H1 (cell line): ENCODE measurements around the gene ZNF318. TPM values are rescaled to one million over a fixed set of nuclear protein-coding genes. Genes with fewer than 3 reads are reported as not detected.

ENCODE experiments used
- CTCF ChIA-PET: fragments of 300-600 bp; sonication (Branson Sonifier 250); formaldehyde crosslinking; loops from one replicate; lab custom pipeline; 2021; ENCODE audit not compliant: partially characterized antibody; lab: Charles Lee
- POLR2A ChIA-PET: fragments of 300-600 bp; sonication (Branson Sonifier 250); formaldehyde crosslinking; loops from one replicate; lab custom pipeline; 2021; ENCODE audit warnings: inconsistent platforms; ENCODE audit not compliant: partially characterized antibody; lab: Charles Lee
- DNase-seq, 2 experiments: peaks; one replicate each; pipeline versions ENCODE4 v3.0.0 to v3.0.0-alpha.2; 2010 to 2022; ENCODE audit warnings: low spot score in 2 of 2, low read depth in 1 of 2, mixed read lengths in 1 of 2
- FAIRE-seq: peaks from 2 replicates; lab custom pipeline; 2011; peaks lifted over from hg19 to GRCh38; lab: Jason Lieb, UNC
- H2AFZ ChIP-seq: 2 replicates; pipeline ENCODE4 v1.8.1; 2012; ENCODE audit warnings: low read length, inconsistent platforms
- H2AK5ac ChIP-seq: 2 replicates; pipeline ENCODE4 v1.6.1; 2013; ENCODE audit warnings: low read depth, low read length
- H2BK120ac ChIP-seq: replicated peaks from 2 replicates; pipeline ENCODE3; 2013; ENCODE audit warnings: low read depth, low read length, inconsistent platforms
- H2BK12ac ChIP-seq: 2 replicates; pipeline ENCODE4 v1.6.1; 2013; ENCODE audit warnings: low read depth, low read length
- H2BK15ac ChIP-seq: 2 replicates; pipeline ENCODE4 v1.6.1; 2013; ENCODE audit warnings: low read length
- H2BK20ac ChIP-seq: 2 replicates; pipeline ENCODE4 v1.6.1; 2013; ENCODE audit warnings: low read length
- H2BK5ac ChIP-seq: 2 replicates; pipeline ENCODE4 v1.6.1; 2013; ENCODE audit warnings: low read depth, low read length
- H3K14ac ChIP-seq: 2 replicates; pipeline ENCODE4 v1.6.1; 2013; ENCODE audit warnings: inconsistent platforms; ENCODE audit not compliant: insufficient read length
- H3K18ac ChIP-seq: 2 replicates; pipeline ENCODE4 v1.6.1; 2013; ENCODE audit warnings: low read length; ENCODE audit errors: extremely low read depth
- H3K23ac ChIP-seq: 2 replicates; pipeline ENCODE4 v1.6.1; 2013; ENCODE audit warnings: inconsistent platforms; ENCODE audit not compliant: insufficient read length
- H3K23me2 ChIP-seq: 2 replicates; pipeline ENCODE4 v1.6.1; 2013; ENCODE audit warnings: low read depth, low read length
- H3K27ac ChIP-seq: 2 replicates; pipeline ENCODE4 v1.6.1; 2011; ENCODE audit warnings: low read depth, low read length, inconsistent platforms
- H3K27me3 ChIP-seq, 4 experiments: replicated peaks in 1 of 4; 1 replicate in 1 of 4; 2 replicates in 3 of 4; pipeline versions ENCODE4 v1.6.1 to v1.8.1; 2011 to 2013; ENCODE audit warnings: low read length in 3 of 4, mild to moderate bottlenecking in 3 of 4, inconsistent platforms in 2 of 4, mixed read lengths in 2 of 4, moderate library complexity in 1 of 4; ENCODE audit not compliant: control insufficient read depth in 3 of 4, insufficient read depth in 3 of 4; ENCODE audit errors: extremely low read depth in 1 of 4
- H3K36me3 ChIP-seq, 4 experiments: 2 replicates each; pipeline versions ENCODE4 v1.6.1 to v1.8.1; 2011 to 2013; ENCODE audit warnings: mild to moderate bottlenecking in 4 of 4, low read length in 3 of 4, moderate library complexity in 2 of 4, control low read depth in 1 of 4, inconsistent platforms in 1 of 4; ENCODE audit not compliant: insufficient read depth in 4 of 4, control insufficient read depth in 2 of 4
- H3K4ac ChIP-seq: replicated peaks from 2 replicates; pipeline ENCODE3; 2013; ENCODE audit warnings: low read length, low read depth, mixed read lengths, inconsistent platforms; ENCODE audit not compliant: insufficient read length
- H3K4me1 ChIP-seq, 4 experiments: replicated peaks in 1 of 4; 1 replicate in 1 of 4; 2 replicates in 3 of 4; pipeline versions ENCODE4 v1.6.1 to v1.8.1; 2011 to 2013; ENCODE audit warnings: low read length in 3 of 4, inconsistent platforms in 2 of 4, mixed read lengths in 1 of 4; ENCODE audit not compliant: insufficient read depth in 4 of 4, control insufficient read depth in 3 of 4
- H3K4me2 ChIP-seq, 2 experiments: 2 replicates each; pipeline versions ENCODE4 v1.6.1 to v1.8.1; 2011 to 2013; ENCODE audit warnings: low read depth in 2 of 2, low read length in 2 of 2, control low read depth in 1 of 2, inconsistent platforms in 1 of 2, mild to moderate bottlenecking in 1 of 2; ENCODE audit not compliant: insufficient read depth in 1 of 2
- H3K4me3 ChIP-seq, 4 experiments: fragments of 200-600, 300-600 bp in 1 of 4; sonication (generic), shearing (Covaris generic), sonication (Bioruptor Twin) in 1 of 4; 2 replicates each; pipeline versions ENCODE4 v1.5.1 to v1.8.1; 2011 to 2016; ENCODE audit warnings: low read length in 4 of 4, low read depth in 3 of 4, control low read depth in 2 of 4, inconsistent platforms in 2 of 4, mild to moderate bottlenecking in 2 of 4, mixed read lengths in 1 of 4, moderate library complexity in 1 of 4; ENCODE audit not compliant: insufficient read depth in 2 of 4; ENCODE audit errors: extremely low read depth in 1 of 4
- H3K56ac ChIP-seq: replicated peaks from 2 replicates; pipeline ENCODE3; 2013; ENCODE audit warnings: low read depth, mild to moderate bottlenecking, mixed read lengths, low read length, inconsistent platforms; ENCODE audit not compliant: insufficient read length
- H3K79me1 ChIP-seq: 2 replicates; pipeline ENCODE4 v1.6.1; 2013; ENCODE audit warnings: low read depth, low read length, control low read depth
- H3K79me2 ChIP-seq, 2 experiments: 2 replicates each; pipeline versions ENCODE4 v1.6.1 to v1.8.1; 2012 to 2013; ENCODE audit warnings: low read length in 2 of 2, mild to moderate bottlenecking in 2 of 2, inconsistent platforms in 1 of 2; ENCODE audit not compliant: insufficient read depth in 2 of 2, control insufficient read depth in 1 of 2
- H3K9ac ChIP-seq, 4 experiments: replicated peaks in 1 of 4; 1 replicate in 1 of 4; 2 replicates in 3 of 4; pipeline versions ENCODE4 v1.6.1 to v1.8.1; 2011 to 2013; ENCODE audit warnings: low read depth in 3 of 4, low read length in 3 of 4, control low read depth in 2 of 4, mild to moderate bottlenecking in 2 of 4, moderate library complexity in 2 of 4, inconsistent platforms in 1 of 4; ENCODE audit errors: extremely low read depth in 1 of 4
- H3K9me3 ChIP-seq, 2 experiments: 2 replicates each; pipeline versions ENCODE4 v1.6.1 to v1.8.1; 2012 to 2013; ENCODE audit warnings: mild to moderate bottlenecking in 2 of 2, moderate library complexity in 2 of 2, control low read depth in 1 of 2, inconsistent platforms in 1 of 2, low read depth in 1 of 2, low read length in 1 of 2, mixed read lengths in 1 of 2; ENCODE audit not compliant: insufficient read depth in 2 of 2
- H4K20me1 ChIP-seq, 2 experiments: replicated peaks in 1 of 2; 2 replicates each; pipeline versions ENCODE3 to v1.8.1; 2011 to 2013; ENCODE audit warnings: inconsistent platforms in 2 of 2, low read length in 2 of 2, mild to moderate bottlenecking in 1 of 2; ENCODE audit not compliant: insufficient read depth in 2 of 2, control insufficient read depth in 1 of 2
- H4K5ac ChIP-seq: 2 replicates; pipeline ENCODE4 v1.6.1; 2013; ENCODE audit warnings: low read length, low read depth, mixed read lengths, inconsistent platforms; ENCODE audit not compliant: insufficient read length
- H4K8ac ChIP-seq: 2 replicates; pipeline ENCODE4 v1.8.0; 2013; ENCODE audit warnings: mild to moderate bottlenecking, moderate library complexity, low read length, inconsistent platforms; ENCODE audit not compliant: insufficient read depth; ENCODE audit errors: extremely low read depth
- H4K91ac ChIP-seq: replicated peaks from 2 replicates; pipeline ENCODE3; 2013; ENCODE audit warnings: low read length, mixed read lengths, inconsistent platforms; ENCODE audit not compliant: insufficient read length
- EP300 ChIP-seq, 2 experiments: IDR thresholded peaks; 1 replicate in 1 of 2; 2 replicates in 1 of 2; pipeline ENCODE4 v1.6.1; 2011 to 2012; ENCODE audit warnings: low read depth in 2 of 2, low read length in 2 of 2, mild to moderate bottlenecking in 2 of 2, borderline replicate concordance in 1 of 2, inconsistent platforms in 1 of 2, moderate library complexity in 1 of 2
- YY1 ChIP-seq: IDR thresholded peaks from 2 replicates; pipeline ENCODE4 v1.6.1; 2011; ENCODE audit warnings: low read depth, mild to moderate bottlenecking, low read length
- WGBS, 2 experiments: shearing (Covaris generic) in 1 of 2; methylation state at CpG; one replicate each; pipeline versions ENCODE4 v1.1.6 to v1.1.7; 2013 to 2015; ENCODE audit warnings: low lambda C conversion rate in 2 of 2, mixed read lengths in 2 of 2, inconsistent platforms in 1 of 2, low coverage in 1 of 2, missing lambda C conversion rate in 1 of 2; ENCODE audit not compliant: insufficient replicate concordance in 2 of 2, insufficient coverage in 1 of 2, insufficient read length in 1 of 2; ENCODE audit errors: extremely low coverage in 1 of 2, missing lambda C conversion rate in 1 of 2; 5-methylcytosine and 5-hydroxymethylcytosine counted together
- polyA plus RNA-seq, 7 experiments: library from polyadenylated mRNA; depleted of rRNA in 3 of 7; stranded (reverse) in 5 of 7; unstranded in 2 of 7; fragments of >200 nt in 5 of 7; fragments of 200-250 nt in 2 of 7; gene quantifications; 1 replicate in 5 of 7; 2 replicates in 1 of 7; 4 replicates in 1 of 7; pipeline versions ENCODE4 v1.2.1 to v1.2.3, GENCODE V29; 2011 to 2013; ENCODE audit warnings: missing spikeins in 2 of 7, mixed read lengths in 2 of 7
- total RNA-seq: library from RNA; stranded (reverse); fragmentation: NEBNext Ultra II Directional; extraction: Animal tissue kit (Norgen Biotek cat#: 25700); gene quantifications from 2 replicates; pipeline ENCODE4 v1.2.1, GENCODE V29; 2021

ZNF318 gene
- total and polyA plus RNA-seq, 2 of the 8 experiments (the other 6 are each of a cell fraction or from before 2014, with no cell fraction given) = 10.2 to 22.1 TPM

- H3K56ac ChIP-seq = no peak overlapping the region
- H2BK120ac ChIP-seq = no peak overlapping the region
- POLR2A ChIA-PET = interaction anchor here (1.2 kb wide), 1 partner anchor 16 kb away, joined by 4 read pairs; the partner anchor contains the start of gene CRIP3
- H2BK20ac ChIP-seq = no peak overlapping the region
- H4K20me1 ChIP-seq = peaks cover 0 to 8% of the 10 kb centered on the region in 2 experiments
- TF ChIP-seq YY1 (no peak), EP300 (IDR thresholded peaks at IDR 0.05; ENCODE audit: borderline replicate concordance in 1 of 2, low read depth in 2 of 2, low read length in 2 of 2) (no peak)
- peaks cover 0 to 2% (median 0%) of the 10 kb centered on the region in 4 experiments; a peak in 1 of 7 replicates for H3K27me3 ChIP-seq
- no peak overlapping the region for H4K8ac ChIP-seq
- 85% methylated on average over 6 of the region's 6 CpGs; no CpG with 5 or more reads in 1 of the 2 experiments for WGBS, 2 experiments
- H3K23me2 ChIP-seq = peaks cover 12% of the 10 kb centered on the region; the same call in 1 of the 2 replicates
- FAIRE-seq (no peak), DNase-seq (no peak)
- no peaks in the 10 kb centered on the region for H3K79me2 ChIP-seq
- no peak overlapping the region for H2AK5ac ChIP-seq
- no peak overlapping the region for H3K9ac ChIP-seq
- no peak overlapping the region for H3K18ac ChIP-seq
- H4K5ac ChIP-seq = no peak overlapping the region
- no peaks in the 10 kb centered on the region for H3K9me3 ChIP-seq
- peaks cover 0 to 2% (median 1%) of the 10 kb centered on the region in 4 experiments; a peak in 2 of 7 replicates for H3K4me1 ChIP-seq
- no peak overlapping the region for H4K91ac ChIP-seq
- H2BK12ac ChIP-seq = no peak overlapping the region
- no peak overlapping the region for H3K4ac ChIP-seq
- H2BK5ac ChIP-seq = no peak overlapping the region
- H3K4me2 ChIP-seq = no peak overlapping the region
- H2AFZ ChIP-seq = no peak overlapping the region
- H3K23ac ChIP-seq = no peak overlapping the region
- H3K79me1 ChIP-seq = no peaks in the 10 kb centered on the region
- CTCF ChIA-PET = interaction anchor here (0.8 to 1.3 kb wide), 2 partner anchors 10 to 14 kb away, joined by 3 read pairs; no protein-coding TSS in a partner anchor
- H3K36me3 ChIP-seq = no peaks in the 10 kb centered on the region; a peak in 1 of 8 replicates
- H2BK15ac ChIP-seq = no peak overlapping the region
- no peak overlapping the region for H3K14ac ChIP-seq
- H3K4me3 ChIP-seq = no peak overlapping the region
- H3K27ac ChIP-seq = no peak overlapping the region
These were observed 77.1 kb downstream of the ZNF318 start for GRCh38 chr6:43292341-43292740.
